Upper lobe of left lung (tissue), 6 donors: ENCODE data around the gene VCX. TPM values are rescaled to one million over a fixed set of nuclear protein-coding genes. Genes with fewer than 3 reads are reported as not detected.
"Not testable (repeated sequence)": the region's sequence is repeated elsewhere in the genome, so short reads cannot be mapped to it uniquely, and the experiment has no call there.

Experiments used
- ATAC-seq, 2 donors: fragments of 200-7000 bp; cut with Tn5 transposase; one replicate each; pipeline ENCODE4 v1.9.1; 2022; ENCODE audit warnings: mild to moderate bottlenecking in 2 of 2, moderate library complexity in 2 of 2; ENCODE audit not compliant: low FRiP score in 2 of 2
- DNase-seq, 2 donors: peaks; one replicate each; pipeline ENCODE4 v3.0.0-alpha.2; 2019 to 2020
- H3K27ac ChIP-seq, 4 donors: fragments of 200-600 bp; sonication (generic); one replicate each; pipeline ENCODE4 v1.5.1; 2016 to 2019
- H3K27me3 ChIP-seq, 4 donors: fragments of 200-600 bp; sonication (generic); one replicate each; pipeline ENCODE4 v1.5.1; 2017 to 2019
- H3K36me3 ChIP-seq, 4 donors: fragments of 200-600 bp; sonication (generic); one replicate each; pipeline ENCODE4 v1.5.1; 2016 to 2019
- H3K4me1 ChIP-seq, 4 donors: fragments of 200-600 bp; sonication (generic); one replicate each; pipeline ENCODE4 v1.5.1; 2018 to 2019
- H3K4me3 ChIP-seq, 4 donors: fragments of 200-600 bp; sonication (generic); one replicate each; pipeline ENCODE4 v1.5.1; 2017 to 2019; ENCODE audit warnings: mild to moderate bottlenecking in 2 of 4, moderate library complexity in 1 of 4
- H3K9me3 ChIP-seq, 4 donors: fragments of 200-600 bp; sonication (generic); one replicate each; pipeline ENCODE4 v1.5.1; 2018 to 2019
- CTCF ChIP-seq, 6 experiments: fragments of 450-650 bp in 4 of 6; fragments of 200-600 bp in 2 of 6; sonication (generic) in 2 of 6; IDR thresholded peaks; one replicate each; pipeline ENCODE4 v1.5.1; 2016 to 2019; ENCODE audit warnings: antibody characterized with exemption in 6 of 6
- EP300 ChIP-seq, 4 donors: sonication (generic); formaldehyde crosslinking; IDR thresholded peaks; one replicate each; pipeline ENCODE4 v1.5.1; 2017; ENCODE audit warnings: antibody characterized with exemption in 4 of 4, control low read depth in 2 of 4
- POLR2A ChIP-seq, 4 donors: fragments of 450-650 bp; IDR thresholded peaks; one replicate each; pipeline ENCODE4 v1.5.1; 2016 to 2017; ENCODE audit warnings: antibody characterized with exemption in 4 of 4, mild to moderate bottlenecking in 2 of 4
- POLR2AphosphoS5 ChIP-seq, 2 donors: sonication (generic); formaldehyde crosslinking; IDR thresholded peaks; one replicate each; pipeline ENCODE4 v1.5.1; 2017; ENCODE audit warnings: antibody characterized with exemption in 2 of 2
- WGBS, 2 donors: methylation state at CpG; one replicate each; pipeline ENCODE4 v1.1.5; 2017 to 2018; 5-methylcytosine and 5-hydroxymethylcytosine counted together
- total RNA-seq, 6 donors: library from RNA; depleted of rRNA in 4 of 6; stranded (reverse); fragments of >200 nt in 4 of 6; gene quantifications; one replicate each; pipeline versions ENCODE4 v1.1.0 to v1.2.1, GENCODE V29; 2016 to 2021
- donor health status: DM: no; HTN: no; CAD: no; lungs with moderate emphysema.
- donor health status: DM: no; HTN: yes; CAD: no; lungs with severe emphysema.

VCX gene
- not detected for total RNA-seq

- not testable (repeated sequence) for H3K36me3 ChIP-seq, H3K9me3 ChIP-seq, H3K4me1 ChIP-seq, H3K27ac ChIP-seq, ATAC-seq, H3K27me3 ChIP-seq, H3K4me3 ChIP-seq, DNase-seq
- no CpG with 5 or more reads among the region's 20 CpGs for WGBS, 2 donors
Observed at GRCh38 chrX:7842871-7843270, at the start of gene VCX. Gene VCX, plus strand, starts transcription at chrX:7843171. Its CDS starts 33 bp downstream, at chrX:7843204.

DNA sequence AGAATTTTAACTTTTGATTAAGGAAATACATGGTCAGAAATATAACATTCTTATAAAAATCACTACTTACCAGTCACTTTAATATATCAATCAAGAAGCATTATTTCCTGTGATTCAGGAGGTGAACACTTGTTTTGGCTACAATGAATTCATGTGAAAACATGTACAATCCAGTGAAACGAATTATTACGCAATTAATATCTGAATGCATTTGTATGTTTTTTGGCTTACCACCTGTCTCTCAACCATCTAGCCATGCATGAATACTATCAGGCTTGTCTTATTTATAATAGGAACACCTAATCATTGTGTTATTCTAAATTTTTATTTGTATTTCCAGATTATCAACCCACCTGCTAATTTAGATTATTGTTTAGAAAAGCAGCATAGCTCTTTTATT is 44.6 kb upstream of the VCX start:
- H3K27ac ChIP-seq, result no peak overlapping the region
- no peak for DNase-seq
- no peak overlapping the region for H3K4me3 ChIP-seq
- TF ChIP-seq POLR2A (IDR thresholded peaks at IDR 0.05), result no peak
- TF ChIP-seq POLR2AphosphoS5 (IDR thresholded peaks at IDR 0.05), result no peak
- no peak for TF ChIP-seq EP300 (IDR thresholded peaks at IDR 0.05)
- TF ChIP-seq CTCF (IDR thresholded peaks at IDR 0.05), result no peak
- 82 to 91% methylated on average over 2 of the region's 2 CpGs for WGBS, 2 donors
- H3K4me1 ChIP-seq, result no peaks in the 10 kb centered on the region
- no peaks in the 10 kb centered on the region for H3K9me3 ChIP-seq
- H3K27me3 ChIP-seq, result no peaks in the 10 kb centered on the region
- H3K36me3 ChIP-seq, result no peaks in the 10 kb centered on the region
- no peak for ATAC-seq

DNA sequence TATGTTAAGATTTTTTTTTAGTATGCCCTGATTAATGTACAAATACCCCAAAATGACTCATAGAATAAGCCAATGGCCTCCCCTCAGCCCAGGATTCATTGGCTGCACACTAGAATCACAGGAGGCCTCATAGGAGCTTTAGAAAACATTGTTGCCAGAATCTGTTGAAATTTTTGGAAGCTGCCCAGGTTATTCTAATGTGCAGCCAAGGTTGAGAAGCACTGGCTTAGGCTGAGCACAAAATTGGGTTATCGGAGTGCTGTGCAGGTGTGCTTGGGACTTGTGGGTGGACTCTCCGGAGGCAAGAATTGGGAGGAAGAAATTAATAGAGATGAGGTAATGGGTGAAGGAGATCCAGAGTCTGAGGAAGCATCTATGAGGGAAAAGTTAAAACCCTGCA is 41.3 kb upstream of the VCX start:
- no peaks in the 10 kb centered on the region for H3K27me3 ChIP-seq
- no peaks in the 10 kb centered on the region for H3K9me3 ChIP-seq
- ATAC-seq, result no peak
- no peak overlapping the region for H3K4me3 ChIP-seq
- no peak for DNase-seq
- no peak overlapping the region for H3K27ac ChIP-seq
- WGBS, 2 donors, result 83 to 97% methylated on average over 2 of the region's 2 CpGs
- no peaks in the 10 kb centered on the region for H3K4me1 ChIP-seq
- no peak for TF ChIP-seq POLR2A (IDR thresholded peaks at IDR 0.05)
- TF ChIP-seq CTCF (IDR thresholded peaks at IDR 0.05), result no peak
- TF ChIP-seq EP300 (IDR thresholded peaks at IDR 0.05), result no peak
- no peak for TF ChIP-seq POLR2AphosphoS5 (IDR thresholded peaks at IDR 0.05)
- no peaks in the 10 kb centered on the region for H3K36me3 ChIP-seq

DNA sequence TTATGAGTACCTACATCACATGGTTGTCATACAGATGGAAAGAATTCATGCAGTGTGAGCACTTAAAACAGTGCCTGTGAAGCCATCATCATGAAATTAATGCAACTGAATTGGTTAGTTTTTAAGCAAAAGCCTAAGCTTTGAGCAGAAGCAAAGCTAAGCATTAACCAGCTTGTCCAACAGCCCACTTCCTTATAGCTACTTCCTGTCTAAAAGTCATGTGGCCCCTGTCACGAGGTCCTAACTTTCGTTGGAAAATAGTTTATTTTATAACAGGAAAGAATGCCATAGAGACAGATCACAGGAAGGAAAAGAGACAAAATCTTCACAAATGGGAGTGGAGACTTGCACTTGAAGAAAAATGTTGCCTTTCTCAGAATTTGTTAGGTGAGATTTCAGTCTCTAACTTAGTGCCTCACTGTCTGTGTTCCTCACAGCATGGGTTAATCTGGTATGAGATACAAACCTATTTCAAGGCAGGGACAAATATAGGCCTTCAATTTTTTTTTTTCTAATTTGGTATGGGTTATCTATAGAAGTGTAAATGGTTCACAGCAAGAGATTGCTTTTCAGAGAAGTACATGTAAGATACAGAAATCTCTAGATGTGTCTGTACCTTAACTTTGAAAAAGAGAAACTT is 27.7 kb upstream of the VCX start:
- ATAC-seq (no peak), DNase-seq (no peak)
- no peaks in the 10 kb centered on the region for H3K27me3 ChIP-seq
- no peak overlapping the region for H3K27ac ChIP-seq
- TF ChIP-seq POLR2AphosphoS5 (IDR thresholded peaks at IDR 0.05) (no peak), CTCF (IDR thresholded peaks at IDR 0.05) (no peak), EP300 (IDR thresholded peaks at IDR 0.05) (no peak), POLR2A (IDR thresholded peaks at IDR 0.05) (no peak)
- no peaks in the 10 kb centered on the region for H3K4me1 ChIP-seq
- 20 to 30% methylated on average over 2 of the region's 2 CpGs for WGBS, 2 donors
- H3K36me3 ChIP-seq, result no peaks in the 10 kb centered on the region
- no peak overlapping the region for H3K4me3 ChIP-seq
- H3K9me3 ChIP-seq, result peaks cover 0 to 6% (median 0%) of the 10 kb centered on the region in 4 donors

DNA sequence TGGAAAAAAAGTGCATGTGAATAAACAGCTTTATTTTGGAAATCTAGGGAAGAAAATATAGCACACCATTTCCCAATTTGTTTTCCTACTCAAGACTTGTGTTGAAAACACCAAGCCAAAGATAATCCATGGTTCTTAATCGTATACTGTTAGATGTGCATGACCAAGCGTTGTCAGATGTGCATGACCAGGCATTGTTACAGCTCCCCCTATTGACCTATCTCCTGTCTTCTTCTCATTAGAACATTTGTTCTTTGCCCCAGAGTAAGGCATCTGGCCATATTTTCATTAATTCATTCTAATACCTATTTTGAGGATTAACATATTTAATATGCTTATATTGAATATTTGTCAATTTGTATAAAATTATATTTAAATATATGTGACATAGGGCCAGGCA is 14.4 kb upstream of the VCX start:
- WGBS, 2 donors, result 51 to 60% methylated on average over 2 of the region's 2 CpGs
- Histone ChIP-seq H3K27me3 (no peaks in the 10 kb centered on the region), H3K4me3 (no peak overlapping the region), H3K27ac (no peak overlapping the region), H3K9me3 (no peaks in the 10 kb centered on the region), H3K4me1 (no peaks in the 10 kb centered on the region), H3K36me3 (no peaks in the 10 kb centered on the region)
- DNase-seq (no peak), ATAC-seq (no peak)
- TF ChIP-seq EP300 (IDR thresholded peaks at IDR 0.05) (no peak), CTCF (IDR thresholded peaks at IDR 0.05) (no peak), POLR2A (IDR thresholded peaks at IDR 0.05) (no peak), POLR2AphosphoS5 (IDR thresholded peaks at IDR 0.05) (no peak)
